HG03135 (cell line): Measurements from ENCODE around the gene KHDC3L.

Source experiments
- ATAC-seq: cut with Tn5 transposase; IDR thresholded peaks from one replicate; pipeline ENCODE4 v1.9.1; 2021; ENCODE audit warnings: mild to moderate bottlenecking, moderate library complexity; ENCODE audit not compliant: unreplicated experiment

The KHDC3L gene

GRCh38 chr6:73362358-73362757 is at the start of gene KHDC3L:
KHDC3L (plus strand) TSS chr6:73362658; CDS start chr6:73362730, 72 bp downstream.
- no peak for ATAC-seq

GRCh38 chr6:73314577-73315492 is 47.6 kb upstream of the KHDC3L start:
- no peak for ATAC-seq

GRCh38 chr6:73323323-73323722 is 39.1 kb upstream of the KHDC3L start:
- ATAC-seq = no peak

- no peak for ATAC-seq
Observed at GRCh38 chr6:73325656-73326055, 36.8 kb upstream of the KHDC3L start.

GRCh38 chr6:73328790-73329189 is 33.7 kb upstream of the KHDC3L start:
- no peak for ATAC-seq

- ATAC-seq = no peak
Observed at GRCh38 chr6:73329201-73329600, 33.3 kb upstream of the KHDC3L start.

GRCh38 chr6:73339340-73339739 is 23.1 kb upstream of the KHDC3L start:
- no peak for ATAC-seq

- ATAC-seq = no peak
Observed at GRCh38 chr6:73340048-73340447, 22.4 kb upstream of the KHDC3L start.

GRCh38 chr6:73341335-73341734 is 21.1 kb upstream of the KHDC3L start:
- ATAC-seq = no peak

- ATAC-seq = no peak
Observed at GRCh38 chr6:73342174-73342573, 20.3 kb upstream of the KHDC3L start.

GRCh38 chr6:73343164-73343563 is 19.3 kb upstream of the KHDC3L start:
- no peak for ATAC-seq

GRCh38 chr6:73348550-73349204 is 13.8 kb upstream of the KHDC3L start:
- no peak for ATAC-seq

GRCh38 chr6:73349311-73349710 is 13.1 kb upstream of the KHDC3L start:
- no peak for ATAC-seq

GRCh38 chr6:73353636-73354593 is 8.5 kb upstream of the KHDC3L start, which contains the start of gene DPPA5:
DPPA5 (minus strand) TSS chr6:73354276; CDS start chr6:73354225, 51 bp downstream.
- ATAC-seq = no peak

GRCh38 chr6:73362869-73363536 is 545 bp downstream of the KHDC3L start:
- ATAC-seq = no peak

- no peak for ATAC-seq
Observed at GRCh38 chr6:73363537-73363875, 1.0 kb downstream of the KHDC3L start.

- no peak for ATAC-seq
Observed at GRCh38 chr6:73364121-73364520, 1.7 kb downstream of the KHDC3L start.

GRCh38 chr6:73364549-73364948 is 2.1 kb downstream of the KHDC3L start:
- ATAC-seq = no peak

- ATAC-seq = no peak
Observed at GRCh38 chr6:73367761-73368355, 5.4 kb downstream of the KHDC3L start.

GRCh38 chr6:73368675-73369074 is 6.2 kb downstream of the KHDC3L start:
- ATAC-seq = no peak
